GM18520 (cell line): ENCODE data around the gene RGL3.
"Not testable (repeated sequence)": the region's sequence is repeated elsewhere in the genome, so short reads cannot be mapped to it uniquely, and the experiment has no call there.

ENCODE experiments used
- ATAC-seq: cut with Tn5 transposase; IDR thresholded peaks from one replicate; pipeline ENCODE4 v1.9.1; 2021; ENCODE audit not compliant: unreplicated experiment

RGL3 gene

GRCh38 chr19:11420429-11421370, 1.6 kb upstream of the RGL3 start:
- no peak for ATAC-seq

- ATAC-seq = no peak
Measured at GRCh38 chr19:11418094-11418548, 993 bp downstream of the RGL3 start.

GRCh38 chr19:11416346-11417052, 2.6 kb downstream of the RGL3 start:
- ATAC-seq = no peak

GRCh38 chr19:11414544-11414943, 4.6 kb downstream of the RGL3 start:
- no peak for ATAC-seq

- no peak for ATAC-seq
Measured at GRCh38 chr19:11410682-11411081, 8.4 kb downstream of the RGL3 start.

- no peak for ATAC-seq
Measured at GRCh38 chr19:11408591-11408990, 10.5 kb downstream of the RGL3 start.

- ATAC-seq = not testable (repeated sequence)
Measured at GRCh38 chr19:11406703-11407236, 12.3 kb downstream of the RGL3 start.

- ATAC-seq = no peak
Measured at GRCh38 chr19:11405846-11406643, 13.1 kb downstream of the RGL3 start.

GRCh38 chr19:11404588-11405222, 14.4 kb downstream of the RGL3 start:
- ATAC-seq = no peak

- no peak for ATAC-seq
Measured at GRCh38 chr19:11401808-11402543, 17.1 kb downstream of the RGL3 start.

- no peak for ATAC-seq
Measured at GRCh38 chr19:11400798-11401197, 18.3 kb downstream of the RGL3 start.

- ATAC-seq = no peak
Measured at GRCh38 chr19:11399667-11400066, 19.4 kb downstream of the RGL3 start.

GRCh38 chr19:11397089-11397610, 22.0 kb downstream of the RGL3 start:
- no peak for ATAC-seq

GRCh38 chr19:11390933-11391680, 28.0 kb downstream of the RGL3 start:
- no peak for ATAC-seq

- ATAC-seq = no peak
Measured at GRCh38 chr19:11390359-11390758, 28.8 kb downstream of the RGL3 start.

GRCh38 chr19:11387162-11388034, 31.7 kb downstream of the RGL3 start:
- ATAC-seq = no peak

GRCh38 chr19:11384778-11385129, 34.4 kb downstream of the RGL3 start:
- no peak for ATAC-seq

- ATAC-seq = no peak
Measured at GRCh38 chr19:11383706-11384048, 35.4 kb downstream of the RGL3 start.
